Vagina (tissue), 2 donors: ENCODE measurements around the gene EFNA1.

Source experiments
- CTCF ChIP-seq, 3 experiments: fragments of 450-650 bp in 2 of 3; fragments of 200-600 bp in 1 of 3; sonication (generic) in 1 of 3; IDR thresholded peaks; one replicate each; pipeline ENCODE4 v1.5.1; 2017 to 2019; ENCODE audit warnings: antibody characterized with exemption in 3 of 3, mild to moderate bottlenecking in 2 of 3, moderate library complexity in 2 of 3
- POLR2A ChIP-seq, 2 donors: fragments of 450-650 bp; IDR thresholded peaks; one replicate each; pipeline ENCODE4 v1.6.1; 2017; ENCODE audit warnings: antibody characterized with exemption in 2 of 2, mild to moderate bottlenecking in 2 of 2, moderate library complexity in 2 of 2

GRCh38 chr1:155086856-155087535 lies 40.7 kb upstream of the EFNA1 start:
- TF ChIP-seq CTCF (IDR thresholded peaks at IDR 0.05) = no peak
- TF ChIP-seq POLR2A (IDR thresholded peaks at IDR 0.05) = no peak
